PC-3 (cell line): ENCODE results near the gene IFITM5.

Source experiments
- EZH2 ChIP-seq: fragments of 300-600 bp; sonication (generic); IDR thresholded peaks from one replicate; pipeline ENCODE4 v1.6.1; 2017; ENCODE audit warnings: antibody characterized with exemption, mild to moderate bottlenecking, low read length; ENCODE audit not compliant: unreplicated experiment
- EZH2phosphoT487 ChIP-seq: fragments of 300-600 bp; sonication (generic); IDR thresholded peaks from 2 replicates; pipeline ENCODE4 v1.6.1; 2018; ENCODE audit warnings: mild to moderate bottlenecking, antibody characterized with exemption, low read length, borderline replicate concordance
- TF ChIP-seq, protein P1 (sequence below): fragments of 300-600 bp; sonication (generic); conservative IDR thresholded peaks from 2 replicates; pipeline ENCODE4 v1.5.1; 2017; ENCODE audit warnings: antibody characterized with exemption, low read depth, mild to moderate bottlenecking, low read length

DNA sequence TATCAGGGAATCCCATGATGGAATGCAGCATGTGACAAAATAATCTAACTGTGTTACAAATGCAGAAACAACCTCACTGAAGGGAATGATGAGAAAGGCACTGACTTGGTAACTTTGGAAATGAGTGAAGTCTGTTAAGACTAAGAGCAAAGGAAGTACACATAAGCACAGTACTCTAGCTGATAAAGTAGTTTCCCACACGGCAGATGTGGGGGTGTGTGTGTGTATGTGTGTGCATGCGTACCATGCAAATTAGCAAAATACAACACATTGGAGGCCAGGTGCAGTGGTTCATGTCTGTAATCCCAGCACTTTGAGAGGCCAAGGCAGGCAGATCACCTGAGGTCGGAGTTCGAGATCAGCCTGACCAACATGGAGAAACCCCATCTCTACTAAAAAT is 37.7 kb downstream of the IFITM5 start:
- TF ChIP-seq, protein P1, sequence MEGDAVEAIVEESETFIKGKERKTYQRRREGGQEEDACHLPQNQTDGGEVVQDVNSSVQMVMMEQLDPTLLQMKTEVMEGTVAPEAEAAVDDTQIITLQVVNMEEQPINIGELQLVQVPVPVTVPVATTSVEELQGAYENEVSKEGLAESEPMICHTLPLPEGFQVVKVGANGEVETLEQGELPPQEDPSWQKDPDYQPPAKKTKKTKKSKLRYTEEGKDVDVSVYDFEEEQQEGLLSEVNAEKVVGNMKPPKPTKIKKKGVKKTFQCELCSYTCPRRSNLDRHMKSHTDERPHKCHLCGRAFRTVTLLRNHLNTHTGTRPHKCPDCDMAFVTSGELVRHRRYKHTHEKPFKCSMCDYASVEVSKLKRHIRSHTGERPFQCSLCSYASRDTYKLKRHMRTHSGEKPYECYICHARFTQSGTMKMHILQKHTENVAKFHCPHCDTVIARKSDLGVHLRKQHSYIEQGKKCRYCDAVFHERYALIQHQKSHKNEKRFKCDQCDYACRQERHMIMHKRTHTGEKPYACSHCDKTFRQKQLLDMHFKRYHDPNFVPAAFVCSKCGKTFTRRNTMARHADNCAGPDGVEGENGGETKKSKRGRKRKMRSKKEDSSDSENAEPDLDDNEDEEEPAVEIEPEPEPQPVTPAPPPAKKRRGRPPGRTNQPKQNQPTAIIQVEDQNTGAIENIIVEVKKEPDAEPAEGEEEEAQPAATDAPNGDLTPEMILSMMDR, result no peak
- TF ChIP-seq EZH2phosphoT487, result no peak
- no peak for TF ChIP-seq EZH2
